GM21619 (cell line): ENCODE data around the gene SH2B3.

Experiments used
- ATAC-seq: cut with Tn5 transposase; IDR thresholded peaks from one replicate; pipeline ENCODE4 v1.9.1; 2021; ENCODE audit not compliant: unreplicated experiment

The SH2B3 gene

GRCh38 chr12:111443086-111443485 is 37.4 kb downstream of the SH2B3 start:
- ATAC-seq, result no peak

- ATAC-seq, result no peak
Observed at GRCh38 chr12:111443586-111443985, 37.9 kb downstream of the SH2B3 start.

- ATAC-seq, result peak; percentile 36
Observed at GRCh38 chr12:111444314-111444924, 38.7 kb downstream of the SH2B3 start.

GRCh38 chr12:111444925-111445725 is 39.4 kb downstream of the SH2B3 start:
- ATAC-seq, result peak; percentile 84

GRCh38 chr12:111445726-111446581 is 40.2 kb downstream of the SH2B3 start:
- ATAC-seq, result no peak

- ATAC-seq, result no peak
Observed at GRCh38 chr12:111446631-111447570, 41.2 kb downstream of the SH2B3 start.

GRCh38 chr12:111447571-111448265 is 42.0 kb downstream of the SH2B3 start:
- no peak for ATAC-seq

- no peak for ATAC-seq
Observed at GRCh38 chr12:111448266-111448830, 42.6 kb downstream of the SH2B3 start.

- ATAC-seq, result no peak
Observed at GRCh38 chr12:111448846-111449790, 43.4 kb downstream of the SH2B3 start.

GRCh38 chr12:111450676-111451075 is 45.0 kb downstream of the SH2B3 start:
- no peak for ATAC-seq

- ATAC-seq, result no peak
Observed at GRCh38 chr12:111451232-111451631, 45.5 kb downstream of the SH2B3 start.

GRCh38 chr12:111451649-111452129 is 46.0 kb downstream of the SH2B3 start:
- ATAC-seq, result no peak

- no peak for ATAC-seq
Observed at GRCh38 chr12:111453071-111453989, 47.6 kb downstream of the SH2B3 start.

GRCh38 chr12:111454311-111454710 is 48.6 kb downstream of the SH2B3 start:
- no peak for ATAC-seq

- ATAC-seq, result no peak
Observed at GRCh38 chr12:111454716-111455447, 49.2 kb downstream of the SH2B3 start.

GRCh38 chr12:111455448-111456320 is 50.0 kb downstream of the SH2B3 start:
- ATAC-seq, result no peak
